Hypothalamus (tissue), 51 donors: Measurements from ENCODE around the gene TRIM29.

Experiments
- DNase-seq, 51 donors: peaks; one replicate each; lab custom pipeline; 2025; lab: John Stamatoyannopoulos, UW

The TRIM29 gene

GRCh38 chr11:120102050-120102863 is 35.7 kb downstream of the TRIM29 start:
- no peak for DNase-seq

- DNase-seq: no peak
These were observed 39.4 kb downstream of the TRIM29 start for GRCh38 chr11:120098503-120099020.

GRCh38 chr11:120097721-120098385 is 40.1 kb downstream of the TRIM29 start:
- DNase-seq: no peak

GRCh38 chr11:120096369-120097191 is 41.3 kb downstream of the TRIM29 start:
- no peak for DNase-seq

- DNase-seq: peak in 1 of 51 donors; percentile 40
These were observed 42.4 kb downstream of the TRIM29 start for GRCh38 chr11:120095516-120095915.

GRCh38 chr11:120091701-120092100 is 46.2 kb downstream of the TRIM29 start:
- no peak for DNase-seq

GRCh38 chr11:120091121-120091520 is 46.8 kb downstream of the TRIM29 start:
- no peak for DNase-seq

- no peak for DNase-seq
These were observed 47.5 kb downstream of the TRIM29 start for GRCh38 chr11:120090411-120090810.

GRCh38 chr11:120089036-120090001 is 48.6 kb downstream of the TRIM29 start:
- peak in 38 of 51 donors; percentile 5 to 79 (median 44) for DNase-seq

GRCh38 chr11:120088056-120088455 is 49.9 kb downstream of the TRIM29 start:
- DNase-seq: no peak

GRCh38 chr11:120086651-120087050 is 51.3 kb downstream of the TRIM29 start:
- DNase-seq: peak in 5 of 51 donors; percentile 12 to 29 (median 22)

GRCh38 chr11:120079750-120080610 is 57.9 kb downstream of the TRIM29 start:
- peak in 2 of 51 donors; percentile 15 to 17 for DNase-seq

- DNase-seq: no peak
These were observed 59.5 kb downstream of the TRIM29 start for GRCh38 chr11:120078397-120078796.

GRCh38 chr11:120074076-120074475 is 63.8 kb downstream of the TRIM29 start:
- no peak for DNase-seq

- DNase-seq: peak in 5 of 51 donors; percentile 18 to 43 (median 39)
These were observed 64.7 kb downstream of the TRIM29 start for GRCh38 chr11:120073196-120073595.

GRCh38 chr11:120068114-120068573 is 69.8 kb downstream of the TRIM29 start:
- DNase-seq: no peak

- DNase-seq: no peak
These were observed 70.3 kb downstream of the TRIM29 start for GRCh38 chr11:120067438-120068113.
